Measurements from ENCODE around the gene OR5K1.

Gene OR5K1

GRCh38 chr3:98514948-98515347 is 51.9 kb downstream of the OR5K1 start:
- no peak overlapping the region for H3K27ac ChIP-seq
- TF ChIP-seq ZFX (IDR thresholded peaks at IDR 0.05) (no peak), CTCF (conservative IDR thresholded peaks at IDR 0.05) (no peak)

- no peak overlapping the region for H3K27ac ChIP-seq
- no peak for TF ChIP-seq ZFX (IDR thresholded peaks at IDR 0.05)
- no peak for TF ChIP-seq CTCF (conservative IDR thresholded peaks at IDR 0.05)
Observed at GRCh38 chr3:98518816-98519215, 55.8 kb downstream of the OR5K1 start.

- no peak overlapping the region for H3K27ac ChIP-seq
- no peak for TF ChIP-seq CTCF (conservative IDR thresholded peaks at IDR 0.05)
- no peak for TF ChIP-seq ZFX (IDR thresholded peaks at IDR 0.05)
Observed at GRCh38 chr3:98519351-98519750, 56.4 kb downstream of the OR5K1 start.

GRCh38 chr3:98521897-98522543 is 59.0 kb downstream of the OR5K1 start:
- TF ChIP-seq CTCF (conservative IDR thresholded peaks at IDR 0.05) (no peak), ZFX (IDR thresholded peaks at IDR 0.05) (no peak)
- peak overlapping the region; percentile 75 for H3K27ac ChIP-seq
